Activated CD4-positive, alpha-beta T cell treated with anti-CD3 and anti-CD28 coated beads, Interleukin-2, amount 50 U/mL, for 4 hours (primary cell): ENCODE results near the gene RSPH9.

Experiments used
- DNase-seq, 2 experiments: peaks; one replicate each; pipeline ENCODE4 v3.0.0-alpha.2; 2020

Gene RSPH9

DNA sequence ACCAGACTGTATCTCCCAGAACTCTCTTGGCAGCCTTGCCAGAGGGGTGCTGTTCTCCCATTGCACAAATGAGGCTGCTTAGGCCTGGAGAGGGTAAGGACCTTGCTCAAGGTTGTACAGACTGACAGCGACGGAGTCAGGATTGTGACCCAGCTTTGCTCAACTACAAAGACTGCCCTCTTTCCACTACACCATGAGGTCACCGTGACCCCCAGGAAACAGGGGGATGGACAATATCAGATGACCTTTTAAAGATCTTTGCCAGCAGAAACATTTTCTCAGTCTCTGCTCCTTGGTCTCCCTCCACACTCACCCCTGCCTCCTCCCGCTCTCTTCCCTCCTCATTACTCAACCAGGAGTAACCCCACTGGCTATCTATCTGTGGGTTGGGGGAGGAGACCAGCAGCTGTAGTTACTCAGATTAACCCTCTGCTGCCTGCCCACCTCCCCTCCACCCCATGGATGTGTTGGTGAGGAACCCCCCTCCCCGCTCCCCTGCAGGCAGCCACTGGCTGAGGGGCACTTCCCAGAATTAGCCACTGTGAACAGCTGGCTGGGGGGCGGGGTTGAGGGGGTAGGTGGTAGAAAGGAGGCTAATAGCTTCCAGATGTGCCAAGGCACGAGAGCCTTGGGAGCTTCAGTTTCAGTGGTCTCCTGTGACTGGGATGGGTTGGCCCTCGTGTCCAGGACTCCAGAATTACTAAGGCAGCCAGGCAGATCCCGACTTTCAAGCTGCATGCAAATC, 69.6 kb downstream of the RSPH9 start:
- DNase-seq: no peak

DNA sequence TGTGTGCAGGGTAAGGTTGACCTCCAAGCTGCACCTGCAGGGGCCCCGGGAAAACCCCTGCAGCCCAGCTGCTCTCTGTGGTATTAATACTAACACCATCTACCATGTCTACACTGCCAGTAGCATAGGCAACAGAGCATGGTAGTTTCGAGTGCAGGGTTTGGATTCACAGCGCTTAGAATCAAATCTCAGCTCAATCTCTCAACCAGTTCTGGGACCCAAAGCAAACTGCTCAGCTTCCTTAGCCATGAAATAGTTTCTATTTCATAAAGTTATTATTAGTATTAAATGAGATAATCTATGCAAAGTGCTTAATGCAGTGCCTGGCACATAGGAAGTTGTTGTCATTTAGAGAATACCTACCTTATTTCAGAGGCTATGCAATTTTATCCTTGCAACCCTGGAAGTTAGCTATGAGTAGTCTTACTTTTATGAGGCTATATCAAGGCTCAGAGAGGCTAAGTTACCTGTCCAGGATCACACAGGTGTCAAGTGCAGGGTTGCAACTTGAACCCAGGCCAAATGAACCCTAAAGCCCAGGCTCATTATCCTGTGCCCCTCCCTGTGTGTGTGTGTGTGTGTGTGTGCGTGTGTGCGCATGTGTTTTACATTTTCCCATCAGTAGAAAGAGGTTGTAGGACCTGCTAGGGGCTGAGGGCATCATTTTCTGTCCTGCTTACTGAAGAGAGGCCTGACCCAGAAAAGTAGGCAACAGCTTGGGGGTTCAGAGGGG, 70.4 kb downstream of the RSPH9 start:
- DNase-seq: no peak

DNA sequence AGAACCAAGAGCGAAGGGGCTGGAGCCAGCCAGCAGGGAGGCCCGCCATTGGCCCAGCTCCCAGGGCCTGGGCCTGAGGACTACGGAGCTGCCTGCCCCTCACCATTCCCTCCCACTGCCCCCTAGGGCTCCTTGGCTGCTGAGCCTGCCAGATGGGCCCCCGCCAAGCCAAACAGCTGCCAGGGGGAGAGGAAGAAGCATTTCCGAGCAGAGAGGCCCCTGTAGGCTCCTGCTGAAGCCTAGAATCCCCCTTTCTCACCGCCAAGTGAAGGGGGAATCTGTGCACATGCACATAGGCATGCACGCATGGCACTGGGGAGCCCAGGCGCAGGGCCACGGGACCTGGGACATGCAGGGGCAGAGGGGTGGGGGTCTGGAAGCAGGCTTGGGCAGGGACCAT, 71.3 kb downstream of the RSPH9 start:
- no peak for DNase-seq

DNA sequence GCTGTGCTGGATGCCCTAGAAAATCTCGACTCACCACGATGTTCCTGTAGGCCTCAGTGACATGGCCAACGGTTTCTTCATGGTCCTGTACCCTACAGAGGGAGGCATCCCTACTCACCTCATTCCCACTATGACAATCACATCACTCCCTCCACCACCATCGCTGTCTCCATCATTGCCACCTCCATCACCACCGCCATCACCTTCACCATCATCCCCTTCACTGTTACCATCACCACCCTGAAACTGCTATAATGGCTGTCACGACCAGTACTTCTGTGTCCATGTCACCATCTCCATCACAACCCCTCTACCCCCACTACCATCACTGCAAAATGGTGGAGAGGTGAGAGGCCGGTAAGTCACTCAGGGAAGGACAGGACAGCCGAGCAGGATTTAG, 72.6 kb downstream of the RSPH9 start:
- DNase-seq: no peak

DNA sequence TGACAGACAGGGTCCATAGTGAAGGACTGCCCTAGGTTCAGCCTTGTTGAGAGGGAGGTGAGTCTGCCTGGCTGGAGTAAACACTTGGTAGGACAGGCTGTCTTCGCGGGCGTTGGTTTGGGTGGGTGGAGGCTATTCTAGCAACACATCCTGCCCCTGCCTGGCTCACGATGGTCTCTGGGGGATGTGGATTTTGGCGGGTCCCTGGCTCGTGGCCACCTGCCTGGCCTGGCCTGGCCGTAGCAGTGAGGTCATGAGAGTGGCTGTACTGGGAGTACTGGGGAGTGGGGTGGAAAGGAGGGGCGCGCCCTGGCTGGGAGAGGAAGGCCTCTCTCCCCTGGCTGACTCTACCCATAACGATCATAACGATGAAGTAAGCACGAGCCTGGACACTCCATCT, 73.0 kb downstream of the RSPH9 start:
- DNase-seq: no peak

DNA sequence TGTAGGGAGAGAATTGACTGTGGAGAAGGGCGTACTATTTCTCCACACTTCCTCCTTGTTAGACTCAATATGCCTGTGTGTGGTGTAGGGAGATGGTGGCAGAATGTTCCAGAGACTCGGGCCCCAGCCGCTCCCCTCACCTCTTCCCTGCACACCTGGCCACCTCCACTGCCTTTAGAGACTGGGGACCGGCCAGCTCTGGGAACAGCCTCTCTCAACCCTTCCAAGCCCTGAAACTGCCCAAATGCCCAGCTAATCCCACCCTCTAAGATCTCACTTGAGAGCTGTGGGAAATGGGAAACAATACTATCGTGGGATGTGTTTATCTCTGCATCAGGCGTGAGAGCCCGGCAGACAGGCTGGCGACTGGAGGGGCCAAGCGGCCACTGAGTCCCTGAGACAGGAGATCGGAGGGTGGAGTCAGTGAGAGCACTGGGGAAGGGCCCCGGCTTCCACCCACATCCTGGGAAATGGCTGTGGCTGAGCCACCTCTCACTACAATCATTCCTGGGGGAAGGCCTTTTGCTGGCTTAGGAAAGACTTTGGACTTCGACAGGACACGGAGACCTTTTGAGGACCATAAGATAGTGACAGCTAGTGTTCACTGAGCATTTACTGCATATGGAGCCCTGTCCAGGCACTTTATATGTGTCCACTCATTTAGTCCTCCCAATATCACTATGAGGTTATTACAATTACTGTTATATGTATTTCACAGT, 73.7 kb downstream of the RSPH9 start:
- DNase-seq: no peak

DNA sequence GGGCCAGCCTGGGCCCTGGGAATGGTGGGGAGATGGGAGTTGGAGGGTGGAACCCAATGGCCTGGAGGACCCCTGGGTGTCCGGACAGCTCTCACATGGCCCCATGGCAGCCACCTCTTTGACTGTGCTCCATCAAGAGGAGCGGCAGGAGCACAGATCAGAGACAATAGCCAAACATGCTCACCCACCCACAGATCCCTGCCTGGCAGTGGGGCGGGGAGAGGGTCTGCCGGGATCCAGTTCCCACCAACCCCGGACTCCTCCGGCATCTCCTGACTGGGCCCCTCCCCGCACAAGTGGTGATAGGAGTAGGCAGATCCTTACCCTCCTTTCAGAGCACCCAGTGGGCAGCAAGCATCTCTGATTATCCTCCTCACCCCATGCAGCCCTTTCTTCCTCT, 74.7 kb downstream of the RSPH9 start:
- no peak for DNase-seq

DNA sequence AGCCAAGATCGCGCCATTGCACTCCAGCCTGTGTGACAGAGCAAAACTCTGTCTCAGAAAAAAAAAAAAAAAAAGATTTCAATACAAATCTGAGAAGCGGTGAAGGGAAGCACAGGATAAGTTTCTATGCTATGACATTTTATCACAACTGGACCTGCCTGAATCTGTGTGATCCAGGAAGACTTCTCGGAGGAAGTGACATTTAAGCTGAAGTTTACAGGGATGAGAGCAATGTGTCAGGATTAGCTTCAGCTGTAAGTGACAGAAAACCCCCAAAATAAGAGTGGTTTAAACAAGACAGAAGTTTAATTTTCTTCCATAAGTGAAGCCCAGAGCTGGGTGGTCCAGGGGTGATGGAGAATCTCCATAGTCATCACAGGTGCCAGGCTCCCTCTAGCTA, 76.2 kb downstream of the RSPH9 start:
- DNase-seq: no peak
